ENCODE measurements around the gene PPP1R37. TPM values are rescaled to one million over a fixed set of nuclear protein-coding genes. Genes with fewer than 3 reads are reported as not detected.

The PPP1R37 gene
- total and polyA plus RNA-seq, 2 donors (not counting 1 experiment from before 2014, with no cell fraction given) = 11.3 to 36.0 TPM

- Histone ChIP-seq H3K9me3 (ENCODE audit: control insufficient read depth, insufficient read depth, low read depth, low read length) (no peaks in the 10 kb centered on the region), H4K20me1 (ENCODE audit: control insufficient read depth, extremely low read depth, insufficient read depth, low read length) (no peaks in the 10 kb centered on the region), H3K4me1 (ENCODE audit: control insufficient read depth, extremely low read depth, insufficient read depth, low read length) (peaks cover 6% of the 10 kb centered on the region), H2AFZ (ENCODE audit: low read length) (no peak overlapping the region), H3K4me2 (ENCODE audit: extremely low read depth, insufficient read depth, low read length) (no peak overlapping the region), H3K4me3 (replicated peaks in 1 of 4; ENCODE audit: control extremely low read depth in 1 of 4, insufficient read depth in 1 of 4, low read depth in 3 of 4, low read length in 4 of 4) (no peak overlapping the region), H3K79me2 (ENCODE audit: control insufficient read depth, insufficient read depth, low read length) (no peaks in the 10 kb centered on the region), H3K9ac (ENCODE audit: insufficient read depth, low read length) (no peak overlapping the region), H3K27ac (ENCODE audit: insufficient read depth, low read length) (no peak overlapping the region), H3K27me3 (ENCODE audit: control insufficient read depth, insufficient read depth, low read length) (no peaks in the 10 kb centered on the region), H3K36me3 (ENCODE audit: control insufficient read depth, insufficient read depth, low read length) (peaks cover 4% of the 10 kb centered on the region)
- TF ChIP-seq EZH2 (IDR thresholded peaks at IDR 0.05; ENCODE audit: low read length, missing control alignments) (no peak), CTCF (conservative IDR thresholded peaks at IDR 0.05 in 1 of 2, IDR thresholded peaks at IDR 0.05 in 1 of 2; ENCODE audit: low read depth in 1 of 2, low read length in 2 of 2) (no peak)
- DNase-seq (ENCODE audit: low read depth in 2 of 2) = peak in 1 of 2 donors; percentile 41
These were observed 44.3 kb downstream of the PPP1R37 start for GRCh38 chr19:45137179-45137761.

GRCh38 chr19:45138303-45138751 lies 45.3 kb downstream of the PPP1R37 start:
- no peaks in the 10 kb centered on the region for H3K27me3 ChIP-seq (ENCODE audit: control insufficient read depth, insufficient read depth, low read length)
- peaks cover 6% of the 10 kb centered on the region for H3K4me1 ChIP-seq (ENCODE audit: control insufficient read depth, extremely low read depth, insufficient read depth, low read length)
- H3K9me3 ChIP-seq (ENCODE audit: control insufficient read depth, insufficient read depth, low read depth, low read length) = no peaks in the 10 kb centered on the region
- no peak overlapping the region for H3K4me3 ChIP-seq (replicated peaks in 1 of 4; ENCODE audit: control extremely low read depth in 1 of 4, insufficient read depth in 1 of 4, low read depth in 3 of 4, low read length in 4 of 4)
- no peak overlapping the region for H3K9ac ChIP-seq (ENCODE audit: insufficient read depth, low read length)
- H2AFZ ChIP-seq (ENCODE audit: low read length) = no peak overlapping the region
- H3K36me3 ChIP-seq (ENCODE audit: control insufficient read depth, insufficient read depth, low read length) = peaks cover 4% of the 10 kb centered on the region
- DNase-seq (ENCODE audit: low read depth in 2 of 2) = no peak
- no peaks in the 10 kb centered on the region for H3K79me2 ChIP-seq (ENCODE audit: control insufficient read depth, insufficient read depth, low read length)
- H4K20me1 ChIP-seq (ENCODE audit: control insufficient read depth, extremely low read depth, insufficient read depth, low read length) = no peaks in the 10 kb centered on the region
- H3K27ac ChIP-seq (ENCODE audit: insufficient read depth, low read length) = no peak overlapping the region
- no peak overlapping the region for H3K4me2 ChIP-seq (ENCODE audit: extremely low read depth, insufficient read depth, low read length)
- TF ChIP-seq CTCF (conservative IDR thresholded peaks at IDR 0.05 in 1 of 2, IDR thresholded peaks at IDR 0.05 in 1 of 2; ENCODE audit: low read depth in 1 of 2, low read length in 2 of 2) (no peak), EZH2 (IDR thresholded peaks at IDR 0.05; ENCODE audit: low read length, missing control alignments) (no peak)

GRCh38 chr19:45139286-45140143 lies 46.5 kb downstream of the PPP1R37 start:
- no peak overlapping the region for H3K4me2 ChIP-seq (ENCODE audit: extremely low read depth, insufficient read depth, low read length)
- H3K4me3 ChIP-seq (replicated peaks in 1 of 4; ENCODE audit: control extremely low read depth in 1 of 4, insufficient read depth in 1 of 4, low read depth in 3 of 4, low read length in 4 of 4) = no peak overlapping the region
- no peaks in the 10 kb centered on the region for H3K27me3 ChIP-seq (ENCODE audit: control insufficient read depth, insufficient read depth, low read length)
- H2AFZ ChIP-seq (ENCODE audit: low read length) = no peak overlapping the region
- no peak overlapping the region for H3K27ac ChIP-seq (ENCODE audit: insufficient read depth, low read length)
- H3K36me3 ChIP-seq (ENCODE audit: control insufficient read depth, insufficient read depth, low read length) = peaks cover 5% of the 10 kb centered on the region
- no peaks in the 10 kb centered on the region for H3K9me3 ChIP-seq (ENCODE audit: control insufficient read depth, insufficient read depth, low read depth, low read length)
- TF ChIP-seq EZH2 (IDR thresholded peaks at IDR 0.05; ENCODE audit: low read length, missing control alignments) (no peak), CTCF (conservative IDR thresholded peaks at IDR 0.05 in 1 of 2, IDR thresholded peaks at IDR 0.05 in 1 of 2; ENCODE audit: low read depth in 1 of 2, low read length in 2 of 2) (no peak)
- DNase-seq (ENCODE audit: low read depth in 2 of 2) = no peak
- peaks cover 6% of the 10 kb centered on the region for H3K4me1 ChIP-seq (ENCODE audit: control insufficient read depth, extremely low read depth, insufficient read depth, low read length)
- H3K79me2 ChIP-seq (ENCODE audit: control insufficient read depth, insufficient read depth, low read length) = no peaks in the 10 kb centered on the region
- H4K20me1 ChIP-seq (ENCODE audit: control insufficient read depth, extremely low read depth, insufficient read depth, low read length) = no peaks in the 10 kb centered on the region
- no peak overlapping the region for H3K9ac ChIP-seq (ENCODE audit: insufficient read depth, low read length)

All from fibroblast of lung (primary cell).